Hematopoietic multipotent progenitor cell treated with erythropoietin and hydrocortisone succinate and interleukin-3 and kit ligand, for 8 days (in vitro differentiated cells): Measurements from ENCODE around the gene CBX2.
"Not testable (repeated sequence)": the region's sequence is repeated elsewhere in the genome, so short reads cannot be mapped to it uniquely, and the experiment has no call there.

Source experiments
- DNase-seq: peaks from one replicate; pipeline ENCODE4 v3.0.0-alpha.2; 2015

The CBX2 gene

GRCh38 chr17:79743614-79744013, 34.3 kb upstream of the CBX2 start:
- no peak for DNase-seq

GRCh38 chr17:79745641-79746105, 32.3 kb upstream of the CBX2 start:
- no peak for DNase-seq

- DNase-seq = no peak
Observed at GRCh38 chr17:79746889-79747507, 30.9 kb upstream of the CBX2 start.

- no peak for DNase-seq
Observed at GRCh38 chr17:79747508-79748294, 30.2 kb upstream of the CBX2 start.

GRCh38 chr17:79748295-79749099, 29.5 kb upstream of the CBX2 start:
- no peak for DNase-seq

- DNase-seq = no peak
Observed at GRCh38 chr17:79749156-79749815, 28.7 kb upstream of the CBX2 start.

GRCh38 chr17:79749958-79750357, 28.0 kb upstream of the CBX2 start:
- no peak for DNase-seq

- no peak for DNase-seq
Observed at GRCh38 chr17:79750650-79751545, 27.1 kb upstream of the CBX2 start.

- DNase-seq = no peak
Observed at GRCh38 chr17:79752175-79752574, 25.8 kb upstream of the CBX2 start.

GRCh38 chr17:79754370-79754769, 23.6 kb upstream of the CBX2 start:
- DNase-seq = no peak

GRCh38 chr17:79754903-79755302, 23.0 kb upstream of the CBX2 start:
- not testable (repeated sequence) for DNase-seq

GRCh38 chr17:79755591-79755990, 22.4 kb upstream of the CBX2 start:
- DNase-seq = no peak

GRCh38 chr17:79757140-79757745, 20.7 kb upstream of the CBX2 start:
- no peak for DNase-seq

- no peak for DNase-seq
Observed at GRCh38 chr17:79758271-79758670, 19.7 kb upstream of the CBX2 start.

GRCh38 chr17:79760197-79760906, 17.6 kb upstream of the CBX2 start:
- DNase-seq = no peak

GRCh38 chr17:79761894-79762589, 15.9 kb upstream of the CBX2 start:
- DNase-seq = no peak

GRCh38 chr17:79765708-79766107, 12.2 kb upstream of the CBX2 start:
- no peak for DNase-seq

- DNase-seq = no peak
Observed at GRCh38 chr17:79769570-79770506, 8.1 kb upstream of the CBX2 start.

GRCh38 chr17:79771276-79771675, 6.7 kb upstream of the CBX2 start:
- DNase-seq = no peak
